Measurements from ENCODE around the gene SERTAD2.

GRCh38 chr2:64669288-64669687 lies 15.6 kb upstream of the SERTAD2 start:
- TF ChIP-seq CTCF (IDR thresholded peaks at IDR 0.05; ENCODE audit: insufficient read depth, low read length) (no peak), GABPA (IDR thresholded peaks at IDR 0.05; ENCODE audit: low read depth) (no peak), SPI1 (IDR thresholded peaks at IDR 0.05; ENCODE audit: borderline replicate concordance, low read depth) (no peak), POLR2AphosphoS5 (IDR thresholded peaks at IDR 0.05; ENCODE audit: low read depth) (no peak)
- TF ChIP-seq, protein P1, sequence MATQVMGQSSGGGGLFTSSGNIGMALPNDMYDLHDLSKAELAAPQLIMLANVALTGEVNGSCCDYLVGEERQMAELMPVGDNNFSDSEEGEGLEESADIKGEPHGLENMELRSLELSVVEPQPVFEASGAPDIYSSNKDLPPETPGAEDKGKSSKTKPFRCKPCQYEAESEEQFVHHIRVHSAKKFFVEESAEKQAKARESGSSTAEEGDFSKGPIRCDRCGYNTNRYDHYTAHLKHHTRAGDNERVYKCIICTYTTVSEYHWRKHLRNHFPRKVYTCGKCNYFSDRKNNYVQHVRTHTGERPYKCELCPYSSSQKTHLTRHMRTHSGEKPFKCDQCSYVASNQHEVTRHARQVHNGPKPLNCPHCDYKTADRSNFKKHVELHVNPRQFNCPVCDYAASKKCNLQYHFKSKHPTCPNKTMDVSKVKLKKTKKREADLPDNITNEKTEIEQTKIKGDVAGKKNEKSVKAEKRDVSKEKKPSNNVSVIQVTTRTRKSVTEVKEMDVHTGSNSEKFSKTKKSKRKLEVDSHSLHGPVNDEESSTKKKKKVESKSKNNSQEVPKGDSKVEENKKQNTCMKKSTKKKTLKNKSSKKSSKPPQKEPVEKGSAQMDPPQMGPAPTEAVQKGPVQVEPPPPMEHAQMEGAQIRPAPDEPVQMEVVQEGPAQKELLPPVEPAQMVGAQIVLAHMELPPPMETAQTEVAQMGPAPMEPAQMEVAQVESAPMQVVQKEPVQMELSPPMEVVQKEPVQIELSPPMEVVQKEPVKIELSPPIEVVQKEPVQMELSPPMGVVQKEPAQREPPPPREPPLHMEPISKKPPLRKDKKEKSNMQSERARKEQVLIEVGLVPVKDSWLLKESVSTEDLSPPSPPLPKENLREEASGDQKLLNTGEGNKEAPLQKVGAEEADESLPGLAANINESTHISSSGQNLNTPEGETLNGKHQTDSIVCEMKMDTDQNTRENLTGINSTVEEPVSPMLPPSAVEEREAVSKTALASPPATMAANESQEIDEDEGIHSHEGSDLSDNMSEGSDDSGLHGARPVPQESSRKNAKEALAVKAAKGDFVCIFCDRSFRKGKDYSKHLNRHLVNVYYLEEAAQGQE (IDR thresholded peaks at IDR 0.05; ENCODE audit: insufficient replicate concordance, low read depth): no peak
